Measurements from ENCODE around the gene SERPINI1. TPM values are rescaled to one million over a fixed set of nuclear protein-coding genes. Genes with fewer than 3 reads are reported as not detected.

Gene SERPINI1
- 1.5 and 2.3 TPM in 2 replicates for total RNA-seq

GRCh38 chr3:167735233-167736138 is at the start of gene SERPINI1:
Gene SERPINI1 (plus strand): TSS chr3:167735721. CDS start chr3:167789129, 53,408 bp downstream.
- peak; percentile 83 for DNase-seq

- DNase-seq: no peak
Observed at GRCh38 chr3:167691366-167691765, 44.2 kb upstream of the SERPINI1 start.

- no peak for DNase-seq
Observed at GRCh38 chr3:167694121-167694520, 41.4 kb upstream of the SERPINI1 start.

GRCh38 chr3:167700046-167700445 is 35.5 kb upstream of the SERPINI1 start:
- no peak for DNase-seq

- DNase-seq: no peak
Observed at GRCh38 chr3:167700926-167701325, 34.6 kb upstream of the SERPINI1 start.

GRCh38 chr3:167705840-167706239 is 29.7 kb upstream of the SERPINI1 start:
- DNase-seq: peak; percentile 7

GRCh38 chr3:167709690-167710089 is 25.8 kb upstream of the SERPINI1 start:
- DNase-seq: no peak

- no peak for DNase-seq
Observed at GRCh38 chr3:167710552-167710951, 25.0 kb upstream of the SERPINI1 start.

GRCh38 chr3:167711439-167711838 is 24.1 kb upstream of the SERPINI1 start:
- no peak for DNase-seq

- DNase-seq: no peak
Observed at GRCh38 chr3:167712445-167712844, 23.1 kb upstream of the SERPINI1 start.

GRCh38 chr3:167714871-167715270 is 20.6 kb upstream of the SERPINI1 start:
- no peak for DNase-seq

GRCh38 chr3:167716920-167717319 is 18.6 kb upstream of the SERPINI1 start:
- no peak for DNase-seq

GRCh38 chr3:167718582-167718981 is 16.9 kb upstream of the SERPINI1 start:
- DNase-seq: no peak

GRCh38 chr3:167723025-167723512 is 12.5 kb upstream of the SERPINI1 start:
- DNase-seq: no peak

GRCh38 chr3:167723872-167724271 is 11.6 kb upstream of the SERPINI1 start:
- no peak for DNase-seq

GRCh38 chr3:167728176-167728575 is 7.3 kb upstream of the SERPINI1 start:
- no peak for DNase-seq

GRCh38 chr3:167728632-167729323 is 6.7 kb upstream of the SERPINI1 start:
- DNase-seq: no peak

- DNase-seq: no peak
Observed at GRCh38 chr3:167729591-167729990, 5.9 kb upstream of the SERPINI1 start.

GRCh38 chr3:167731393-167731792 is 4.1 kb upstream of the SERPINI1 start:
- DNase-seq: no peak

- DNase-seq: no peak
Observed at GRCh38 chr3:167732313-167733065, 3.0 kb upstream of the SERPINI1 start.

- DNase-seq: peak; percentile 35
Observed at GRCh38 chr3:167733961-167734497, 1.5 kb upstream of the SERPINI1 start.

GRCh38 chr3:167734498-167735232 is 856 bp upstream of the SERPINI1 start, which contains the start of gene PDCD10:
Gene PDCD10 (minus strand): TSS chr3:167734892. CDS start chr3:167720157, 14,735 bp downstream.
- DNase-seq: peak; percentile 98

Data from dermis blood vessel endothelial cell (primary cell).